Colonic mucosa (tissue), 4 donors: ENCODE measurements around the gene HOXD3. TPM values are rescaled to one million over a fixed set of nuclear protein-coding genes. Genes with fewer than 3 reads are reported as not detected.
A peak's percentile ranks its signal among the peaks of the same experiment; 100 is the strongest.

Source experiments
- DNase-seq: peaks from one replicate; pipeline ENCODE4 v3.0.0-alpha.2; 2020
- H3K27ac ChIP-seq: fragments of 200-600 bp; one replicate; pipeline ENCODE4 v1.8.0; 2021
- H3K27me3 ChIP-seq: fragments of 200-600 bp; one replicate; pipeline ENCODE4 v1.8.0; 2021
- H3K36me3 ChIP-seq: fragments of 200-600 bp; one replicate; pipeline ENCODE4 v1.8.0; 2021
- H3K4me1 ChIP-seq: fragments of 200-600 bp; one replicate; pipeline ENCODE4 v1.8.0; 2021; ENCODE audit warnings: mild to moderate bottlenecking
- H3K4me3 ChIP-seq: fragments of 200-600 bp; one replicate; pipeline ENCODE4 v1.8.0; 2021
- H3K9ac ChIP-seq, 2 donors: one replicate each; pipeline ENCODE4 v1.7.0; 2013; ENCODE audit warnings: control low read depth in 2 of 2, low read depth in 2 of 2, low read length in 2 of 2
- H3K9me3 ChIP-seq: fragments of 200-600 bp; one replicate; pipeline ENCODE4 v1.8.0; 2021
- intact Hi-C: fragments of 100-400 bp; cut with DNase I; formaldehyde crosslinking; loops from one replicate; pipeline ENCODE4 v1.14.1; 2022
- total RNA-seq, 2 donors: library from RNA; stranded (reverse); fragmentation: NEBNext Ultra II Directional in 1 of 2; extraction: Animal tissue kit (Norgen Biotek cat#: 25700) in 1 of 2; gene quantifications; one replicate each; pipeline ENCODE4 v1.2.1, GENCODE V29; 2021
- TF ChIP-seq, protein P1 (sequence below): fragments of 200-600 bp; IDR thresholded peaks from one replicate; pipeline ENCODE4 v1.8.0; 2022; ENCODE audit warnings: antibody characterized with exemption, mild to moderate bottlenecking
- donor health status: healthy.
- donor health status: DM: no; HTN: no; CAD: no.
- donor health status: DM: no; HTN: no; CAD: no.

HOXD3 gene
- total RNA-seq, 2 donors from 2014 or later = 3.2 to 4.6 TPM

- TF ChIP-seq, protein P1, sequence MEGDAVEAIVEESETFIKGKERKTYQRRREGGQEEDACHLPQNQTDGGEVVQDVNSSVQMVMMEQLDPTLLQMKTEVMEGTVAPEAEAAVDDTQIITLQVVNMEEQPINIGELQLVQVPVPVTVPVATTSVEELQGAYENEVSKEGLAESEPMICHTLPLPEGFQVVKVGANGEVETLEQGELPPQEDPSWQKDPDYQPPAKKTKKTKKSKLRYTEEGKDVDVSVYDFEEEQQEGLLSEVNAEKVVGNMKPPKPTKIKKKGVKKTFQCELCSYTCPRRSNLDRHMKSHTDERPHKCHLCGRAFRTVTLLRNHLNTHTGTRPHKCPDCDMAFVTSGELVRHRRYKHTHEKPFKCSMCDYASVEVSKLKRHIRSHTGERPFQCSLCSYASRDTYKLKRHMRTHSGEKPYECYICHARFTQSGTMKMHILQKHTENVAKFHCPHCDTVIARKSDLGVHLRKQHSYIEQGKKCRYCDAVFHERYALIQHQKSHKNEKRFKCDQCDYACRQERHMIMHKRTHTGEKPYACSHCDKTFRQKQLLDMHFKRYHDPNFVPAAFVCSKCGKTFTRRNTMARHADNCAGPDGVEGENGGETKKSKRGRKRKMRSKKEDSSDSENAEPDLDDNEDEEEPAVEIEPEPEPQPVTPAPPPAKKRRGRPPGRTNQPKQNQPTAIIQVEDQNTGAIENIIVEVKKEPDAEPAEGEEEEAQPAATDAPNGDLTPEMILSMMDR = no peak
Measured at GRCh38 chr2:176115883-176116813, 41.0 kb upstream of the HOXD3 start, which contains the start of gene HOXD10. HOXD10 (plus strand) TSS chr2:176116778; CDS start chr2:176116834, 56 bp downstream.

DNA sequence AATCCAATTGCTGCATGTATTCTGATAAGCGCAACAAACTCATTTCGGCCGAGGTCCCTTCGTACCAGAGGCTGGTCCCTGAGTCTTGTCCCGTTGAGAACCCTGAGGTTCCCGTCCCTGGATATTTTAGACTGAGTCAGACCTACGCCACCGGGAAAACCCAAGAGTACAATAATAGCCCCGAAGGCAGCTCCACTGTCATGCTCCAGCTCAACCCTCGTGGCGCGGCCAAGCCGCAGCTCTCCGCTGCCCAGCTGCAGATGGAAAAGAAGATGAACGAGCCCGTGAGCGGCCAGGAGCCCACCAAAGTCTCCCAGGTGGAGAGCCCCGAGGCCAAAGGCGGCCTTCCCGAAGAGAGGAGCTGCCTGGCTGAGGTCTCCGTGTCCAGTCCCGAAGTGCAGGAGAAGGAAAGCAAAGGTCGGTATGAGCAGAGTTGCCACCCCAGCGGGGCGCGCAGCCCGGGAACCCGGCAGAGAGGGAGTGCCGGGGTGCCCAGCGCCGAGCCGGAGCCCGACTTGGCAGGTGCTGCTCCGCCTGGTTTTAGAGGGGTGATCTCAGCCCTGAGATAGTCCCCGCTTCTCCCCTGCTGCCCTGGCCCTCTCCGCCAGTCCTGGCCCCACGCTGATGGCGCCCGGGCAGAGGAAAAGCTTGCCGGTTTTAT is 39.8 kb upstream of the HOXD3 start:
- TF ChIP-seq, protein P1 = no peak
- no peaks in the 10 kb centered on the region for H3K4me1 ChIP-seq
- no peaks in the 10 kb centered on the region for H3K36me3 ChIP-seq
- H3K27me3 ChIP-seq = peaks cover 85% of the 10 kb centered on the region
- no peak overlapping the region for H3K4me3 ChIP-seq
- DNase-seq = no peak
- no peak overlapping the region for H3K27ac ChIP-seq
- H3K9me3 ChIP-seq = no peaks in the 10 kb centered on the region
- H3K9ac ChIP-seq = peak overlapping the region in 1 of 2 donors; percentile 34
- intact Hi-C loops = no loop called here

More at GRCh38 chr2:176115883-176116813, 41.0 kb upstream of the HOXD3 start, which contains the start of gene HOXD10:
- Histone ChIP-seq H3K27ac (no peak within 1 kb of the TSS), H3K36me3 (no peaks in the 10 kb centered on the region), H3K4me3 (peak within 1 kb of the TSS; percentile 11), H3K9me3 (no peaks in the 10 kb centered on the region), H3K9ac (peak within 1 kb of the TSS; percentile 51 to 64), H3K27me3 (peaks cover 81% of the 10 kb centered on the region), H3K4me1 (no peaks in the 10 kb centered on the region)
- intact Hi-C loops = no loop called here
- peak; percentile 48 for DNase-seq

DNA sequence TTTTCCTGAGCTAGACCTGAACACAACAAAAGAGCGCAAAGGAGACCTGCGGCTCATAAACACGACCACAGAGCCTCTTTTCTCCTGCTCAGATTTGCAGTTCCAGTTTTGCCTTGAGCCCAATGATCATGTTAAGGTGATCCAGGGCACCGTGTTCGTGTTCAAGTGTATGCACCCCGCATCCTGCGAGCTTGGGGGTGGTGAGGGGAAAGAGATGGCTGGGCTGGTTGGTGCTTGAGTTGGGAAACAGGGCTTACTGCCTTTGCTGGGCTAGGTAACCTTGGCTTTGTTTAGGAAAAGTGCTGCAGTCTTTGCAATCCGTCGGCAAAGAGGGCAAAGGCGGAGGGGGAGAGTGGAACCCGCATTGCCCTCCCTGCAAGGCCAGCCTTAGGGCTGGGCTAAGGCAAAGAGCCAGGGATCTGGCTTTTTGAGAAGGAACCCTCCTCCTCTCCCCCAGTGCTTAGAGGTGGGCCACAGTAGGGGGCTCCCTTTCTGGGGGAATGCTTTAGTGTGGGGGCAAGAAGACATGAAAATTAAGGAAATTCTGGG is 39.2 kb upstream of the HOXD3 start:
- no peak overlapping the region for H3K9ac ChIP-seq
- H3K27me3 ChIP-seq = peaks cover 85% of the 10 kb centered on the region
- TF ChIP-seq, protein P1 = no peak
- no peak for DNase-seq
- no peaks in the 10 kb centered on the region for H3K36me3 ChIP-seq
- intact Hi-C loops = no loop called here
- H3K9me3 ChIP-seq = no peaks in the 10 kb centered on the region
- H3K4me1 ChIP-seq = no peaks in the 10 kb centered on the region
- no peak overlapping the region for H3K27ac ChIP-seq
- H3K4me3 ChIP-seq = no peak overlapping the region

DNA sequence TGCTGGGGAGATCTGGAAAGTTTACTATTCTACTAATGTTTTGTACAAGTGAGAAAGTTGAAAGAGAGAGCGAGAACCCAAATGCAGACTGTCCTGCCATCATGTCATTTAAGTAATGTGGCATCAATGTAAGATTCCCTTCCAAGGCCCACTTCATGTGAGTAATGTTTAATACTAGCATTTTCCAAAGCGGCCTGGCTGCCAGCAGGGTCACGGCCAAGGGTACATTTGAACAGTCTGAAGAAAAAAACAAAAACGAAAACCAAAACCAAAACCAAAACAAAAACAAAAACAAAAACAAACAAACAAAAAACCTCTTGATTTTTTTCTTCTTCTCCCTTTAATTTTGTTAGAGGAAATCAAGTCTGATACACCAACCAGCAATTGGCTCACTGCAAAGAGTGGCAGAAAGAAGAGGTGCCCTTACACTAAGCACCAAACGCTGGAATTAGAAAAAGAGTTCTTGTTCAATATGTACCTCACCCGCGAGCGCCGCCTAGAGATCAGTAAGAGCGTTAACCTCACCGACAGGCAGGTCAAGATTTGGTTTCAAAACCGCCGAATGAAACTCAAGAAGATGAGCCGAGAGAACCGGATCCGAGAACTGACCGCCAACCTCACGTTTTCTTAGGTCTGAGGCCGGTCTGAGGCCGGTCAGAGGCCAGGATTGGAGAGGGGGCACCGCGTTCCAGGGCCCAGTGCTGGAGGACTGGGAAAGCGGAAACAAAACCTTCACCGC is 38.3 kb upstream of the HOXD3 start:
- Histone ChIP-seq H3K4me1 (no peaks in the 10 kb centered on the region), H3K9me3 (no peaks in the 10 kb centered on the region), H3K27ac (no peak overlapping the region), H3K36me3 (no peaks in the 10 kb centered on the region), H3K4me3 (no peak overlapping the region), H3K9ac (no peak overlapping the region), H3K27me3 (peaks cover 83% of the 10 kb centered on the region)
- DNase-seq = no peak
- TF ChIP-seq, protein P1 = peak; percentile 36
- intact Hi-C loops = no loop called here
